Smooth muscle cell of the brain vasculature (primary cell): Measurements from ENCODE around the gene ANKRD13B.
"Not testable (repeated sequence)": the region's sequence is repeated elsewhere in the genome, so short reads cannot be mapped to it uniquely, and the experiment has no call there.

ENCODE experiments used
- DNase-seq: peaks from one replicate; pipeline ENCODE4 v3.0.0-alpha.2; 2012; ENCODE audit warnings: low read depth, low spot score

ANKRD13B gene

GRCh38 chr17:29642171-29642611 is 49.3 kb downstream of the ANKRD13B start:
- no peak for DNase-seq

DNA sequence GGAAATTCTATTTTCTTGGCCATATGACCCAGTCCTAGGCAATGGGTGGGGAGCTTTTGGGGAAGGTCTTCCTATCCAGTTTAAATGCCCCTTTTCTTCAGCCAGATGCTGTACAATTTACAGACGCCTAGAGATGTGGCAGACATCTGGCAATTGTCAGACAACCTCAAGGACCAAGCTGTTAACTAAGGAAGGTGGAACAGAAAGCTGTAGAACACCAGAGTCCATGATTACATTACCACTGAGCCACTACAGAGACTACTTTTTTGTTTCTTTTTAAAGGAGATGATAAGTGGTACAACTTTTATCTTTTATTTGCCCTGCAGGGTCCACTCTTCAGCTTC is 50.9 kb downstream of the ANKRD13B start:
- DNase-seq, result no peak

DNA sequence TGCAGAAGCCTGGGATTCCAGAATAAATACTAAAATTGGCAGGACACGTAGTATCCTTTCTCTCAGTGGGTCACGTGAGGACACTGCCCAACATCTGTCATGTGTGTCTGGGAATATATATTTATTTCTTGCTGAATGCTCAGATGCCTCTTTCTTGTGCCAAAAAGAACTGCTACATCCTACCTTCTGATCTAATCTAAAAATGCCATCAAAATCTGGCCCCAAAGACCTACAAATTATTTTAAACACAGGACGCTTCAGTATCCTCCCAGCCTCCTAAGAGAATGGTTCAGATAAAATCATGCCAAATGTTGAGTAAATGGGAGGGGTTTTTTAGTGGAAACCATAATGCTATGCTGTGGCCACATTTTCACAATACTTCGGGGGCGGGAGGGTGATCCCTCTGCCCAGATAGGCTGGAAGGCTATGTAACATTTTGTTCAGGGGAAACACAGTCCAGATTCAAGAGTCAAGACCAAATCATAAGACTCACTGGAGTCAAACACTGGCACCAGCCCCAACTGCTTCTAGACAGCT is 52.7 kb downstream of the ANKRD13B start:
- DNase-seq, result no peak

GRCh38 chr17:29648005-29648404 is 55.1 kb downstream of the ANKRD13B start:
- no peak for DNase-seq

GRCh38 chr17:29649359-29649758 is 56.4 kb downstream of the ANKRD13B start:
- no peak for DNase-seq

- DNase-seq, result no peak
These were observed 57.5 kb downstream of the ANKRD13B start for GRCh38 chr17:29650396-29650795.

DNA sequence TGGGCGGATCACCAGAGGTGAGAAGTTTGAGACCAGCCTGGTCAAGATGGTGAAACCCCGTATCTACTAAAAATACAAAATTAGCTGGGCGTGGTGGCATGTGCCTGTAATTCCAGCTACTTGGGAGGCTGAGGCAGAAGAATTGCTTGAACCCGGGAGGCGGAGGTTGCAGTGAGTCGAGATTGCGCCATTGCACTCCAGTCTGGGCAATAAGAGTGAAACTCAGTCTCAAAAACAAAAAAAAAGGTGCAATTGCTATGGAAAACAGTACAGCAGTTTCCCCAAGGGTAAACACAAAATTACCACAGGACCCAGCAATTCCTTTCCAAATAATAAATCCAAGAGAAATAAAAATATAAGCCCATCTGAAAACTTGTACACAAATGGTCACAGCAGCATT is 59.0 kb downstream of the ANKRD13B start:
- not testable (repeated sequence) for DNase-seq

DNA sequence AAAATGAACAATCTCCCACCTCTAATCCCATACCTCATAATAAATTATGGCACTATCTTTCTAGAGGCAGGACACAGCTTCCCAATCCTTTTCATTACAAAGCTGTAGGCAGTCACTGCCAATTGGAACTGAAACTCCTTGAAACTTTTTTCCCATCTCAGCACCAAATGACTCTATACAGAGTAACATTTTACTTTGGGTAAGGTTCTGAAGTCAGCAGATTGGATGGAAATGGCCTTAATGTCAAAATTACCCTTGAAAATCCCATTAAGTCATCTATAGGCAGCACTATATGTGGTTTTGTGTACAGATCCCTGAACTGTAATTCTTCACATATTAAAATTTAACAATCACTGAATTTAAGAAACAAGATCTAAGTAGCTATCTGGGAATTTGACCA is 60.0 kb downstream of the ANKRD13B start:
- no peak for DNase-seq

DNA sequence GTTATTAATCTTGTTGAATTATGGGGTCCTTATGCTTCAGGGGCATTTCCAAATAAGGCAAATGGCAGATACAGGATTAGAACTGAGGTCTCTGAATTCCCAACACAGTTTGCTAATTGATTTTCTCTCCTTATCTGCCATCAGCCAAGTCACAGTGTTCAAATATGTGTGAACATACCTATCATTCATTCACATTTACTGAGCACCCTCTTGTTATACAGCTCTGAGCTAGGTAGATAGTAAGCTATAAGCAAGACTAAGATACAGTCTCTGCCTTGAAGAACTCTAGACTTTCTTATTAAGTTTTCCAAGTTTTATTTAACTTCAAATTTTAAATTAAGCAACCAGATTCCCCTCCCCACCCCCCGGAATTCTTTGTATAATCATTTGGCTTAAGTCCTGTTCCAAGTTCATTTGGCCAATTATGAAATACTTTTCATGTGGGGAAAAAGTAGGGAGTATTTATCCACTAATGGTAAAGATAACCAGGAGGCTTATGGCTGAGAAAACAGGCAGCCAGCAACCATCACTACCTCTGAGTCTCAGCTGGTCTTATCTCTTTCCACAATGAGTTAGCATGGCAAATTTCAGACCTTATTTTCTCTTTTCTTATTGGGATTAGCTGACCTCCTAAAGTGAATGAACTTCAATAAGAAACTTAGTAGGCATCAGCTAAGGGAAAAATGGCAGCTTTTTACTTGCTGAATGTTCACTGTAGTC is 61.2 kb downstream of the ANKRD13B start:
- no peak for DNase-seq

DNA sequence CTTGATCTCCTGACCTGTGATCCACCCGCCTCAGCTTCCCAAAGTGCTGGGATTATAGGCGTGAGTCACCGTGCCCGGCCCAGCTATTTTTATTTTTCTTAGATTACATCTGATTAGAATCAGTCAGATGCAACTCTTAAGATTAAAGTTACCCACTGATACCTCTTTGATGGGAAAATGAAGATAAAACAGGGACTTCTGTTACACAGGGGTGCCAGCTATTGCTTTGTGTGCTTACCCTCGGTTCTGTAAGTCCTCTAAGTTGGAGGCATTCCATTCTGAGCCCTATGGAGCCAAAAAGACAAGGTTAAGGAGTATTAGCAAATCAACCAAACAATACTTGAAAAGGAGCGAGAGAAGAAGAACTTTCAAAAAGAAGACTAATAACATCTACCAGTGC is 62.4 kb downstream of the ANKRD13B start:
- DNase-seq, result no peak

DNA sequence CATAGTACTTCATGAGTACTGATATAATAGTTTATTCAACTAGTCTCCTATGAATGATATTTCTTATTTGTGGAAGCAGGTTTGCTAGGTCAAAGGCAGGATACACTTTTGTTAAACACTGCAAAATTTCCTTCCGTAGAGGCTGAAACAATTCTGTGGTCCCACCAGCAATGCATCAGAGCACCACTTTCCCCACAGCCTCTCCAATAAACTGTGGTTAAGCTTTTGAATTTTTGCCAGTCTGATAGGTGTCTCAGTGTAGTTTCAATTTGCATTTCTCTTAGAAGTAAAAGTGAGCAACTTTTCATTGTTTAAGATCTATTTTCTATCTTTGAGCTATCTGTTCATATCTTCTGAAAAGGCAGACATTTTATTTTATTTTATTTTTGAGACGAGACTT is 66.2 kb downstream of the ANKRD13B start:
- DNase-seq, result no peak

- no peak for DNase-seq
These were observed 68.3 kb downstream of the ANKRD13B start for GRCh38 chr17:29661213-29661612.

DNA sequence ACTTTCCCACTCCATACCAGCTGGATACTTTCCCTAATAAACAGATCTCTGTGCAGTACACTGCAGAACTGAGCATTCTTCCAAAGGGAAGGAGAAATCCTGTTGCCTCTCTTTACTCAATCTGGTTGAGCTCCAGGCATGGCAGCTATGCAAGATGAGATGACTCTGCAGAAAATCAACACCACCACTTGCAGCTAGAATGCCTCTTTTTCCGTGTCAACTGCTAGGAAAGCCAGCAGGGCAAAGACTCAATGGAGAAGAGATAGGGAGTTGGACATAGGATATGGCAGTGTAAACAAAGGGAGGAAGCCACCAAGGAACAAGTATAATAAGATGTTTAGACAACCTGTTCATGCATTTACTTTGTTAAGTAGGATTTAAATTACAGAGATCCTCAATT is 70.2 kb downstream of the ANKRD13B start:
- DNase-seq, result no peak
